Left ventricle myocardium inferior (tissue), 1 donor: ENCODE results near the gene TMPRSS13. TPM values are rescaled to one million over a fixed set of nuclear protein-coding genes. Genes with fewer than 3 reads are reported as not detected.

Source experiments
- DNase-seq: peaks from one replicate; pipeline ENCODE4 v3.0.0-alpha.2; 2020
- H3K27ac ChIP-seq: fragments of 200-600 bp; replicated peaks from 2 replicates; pipeline ENCODE4 v1.8.0; 2021
- H3K27me3 ChIP-seq: fragments of 200-600 bp; 2 replicates; pipeline ENCODE4 v1.8.0; 2021; ENCODE audit warnings: low read depth
- H3K36me3 ChIP-seq: fragments of 200-600 bp; 2 replicates; pipeline ENCODE4 v1.8.0; 2021
- H3K4me1 ChIP-seq: fragments of 200-600 bp; 2 replicates; pipeline ENCODE4 v1.8.0; 2021
- H3K4me3 ChIP-seq: fragments of 200-600 bp; 2 replicates; pipeline ENCODE4 v1.8.0; 2021; ENCODE audit warnings: mild to moderate bottlenecking, moderate library complexity
- H3K9me3 ChIP-seq: fragments of 200-600 bp; replicated peaks from 2 replicates; pipeline ENCODE4 v1.8.0; 2021
- intact Hi-C: fragments of 100-400 bp; cut with micrococcal nuclease; formaldehyde crosslinking; loops from one replicate; pipeline ENCODE4 v1.11.0; 2022
- total RNA-seq: library from RNA; stranded (reverse); fragmentation: NEBNext Ultra II Directional; extraction: Animal tissue kit (Norgen Biotek cat#: 25700); gene quantifications from one replicate; pipeline ENCODE4 v1.2.1, GENCODE V29; 2021
- TF ChIP-seq, protein P1 (sequence below): fragments of 200-600 bp; IDR thresholded peaks from 2 replicates; pipeline ENCODE4 v1.8.0; 2021; ENCODE audit warnings: antibody characterized with exemption, mild to moderate bottlenecking, borderline replicate concordance
- donor health status: DM: no; HTN: yes; CAD: no; lungs with severe emphysema.

Gene TMPRSS13
- total RNA-seq, 1 donor from 2014 or later, result not detected

DNA sequence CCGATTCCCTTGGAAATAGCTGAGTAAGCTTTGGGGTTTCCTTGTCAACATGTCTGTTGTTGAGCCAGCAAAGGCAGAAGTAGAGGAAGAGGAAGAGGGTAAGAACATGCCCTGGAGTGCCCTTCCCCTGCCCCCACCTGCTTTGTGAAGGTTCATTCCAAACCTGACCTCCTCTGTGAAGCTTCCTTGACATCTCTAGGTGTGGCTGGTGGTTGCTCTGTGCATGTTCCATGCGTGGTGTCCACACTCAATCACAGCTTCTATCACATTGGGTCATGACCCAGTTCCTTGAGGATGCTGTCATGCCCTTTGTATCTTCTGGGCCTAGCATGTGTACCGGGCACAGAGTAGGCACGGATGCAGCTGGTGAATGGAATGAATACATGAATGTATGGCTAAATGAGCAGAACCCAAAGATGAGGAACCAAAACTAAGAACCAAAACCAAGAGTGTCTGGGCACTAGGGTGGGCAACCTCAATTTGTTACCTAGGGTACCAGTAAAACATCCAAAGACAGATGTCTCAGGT, 29.0 kb downstream of the TMPRSS13 start:
- intact Hi-C loops, result loop anchor here (10.0 kb wide), 1 partner anchor 55 kb away; no protein-coding TSS in a partner anchor
- Histone ChIP-seq H3K27ac (peak overlapping the region; percentile 18), H3K36me3 (no peaks in the 10 kb centered on the region), H3K9me3 (peaks cover 2% of the 10 kb centered on the region), H3K4me3 (no peak overlapping the region), H3K4me1 (peaks cover 8% of the 10 kb centered on the region), H3K27me3 (no peaks in the 10 kb centered on the region)
- TF ChIP-seq, protein P1, sequence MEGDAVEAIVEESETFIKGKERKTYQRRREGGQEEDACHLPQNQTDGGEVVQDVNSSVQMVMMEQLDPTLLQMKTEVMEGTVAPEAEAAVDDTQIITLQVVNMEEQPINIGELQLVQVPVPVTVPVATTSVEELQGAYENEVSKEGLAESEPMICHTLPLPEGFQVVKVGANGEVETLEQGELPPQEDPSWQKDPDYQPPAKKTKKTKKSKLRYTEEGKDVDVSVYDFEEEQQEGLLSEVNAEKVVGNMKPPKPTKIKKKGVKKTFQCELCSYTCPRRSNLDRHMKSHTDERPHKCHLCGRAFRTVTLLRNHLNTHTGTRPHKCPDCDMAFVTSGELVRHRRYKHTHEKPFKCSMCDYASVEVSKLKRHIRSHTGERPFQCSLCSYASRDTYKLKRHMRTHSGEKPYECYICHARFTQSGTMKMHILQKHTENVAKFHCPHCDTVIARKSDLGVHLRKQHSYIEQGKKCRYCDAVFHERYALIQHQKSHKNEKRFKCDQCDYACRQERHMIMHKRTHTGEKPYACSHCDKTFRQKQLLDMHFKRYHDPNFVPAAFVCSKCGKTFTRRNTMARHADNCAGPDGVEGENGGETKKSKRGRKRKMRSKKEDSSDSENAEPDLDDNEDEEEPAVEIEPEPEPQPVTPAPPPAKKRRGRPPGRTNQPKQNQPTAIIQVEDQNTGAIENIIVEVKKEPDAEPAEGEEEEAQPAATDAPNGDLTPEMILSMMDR, result no peak
- DNase-seq, result no peak

DNA sequence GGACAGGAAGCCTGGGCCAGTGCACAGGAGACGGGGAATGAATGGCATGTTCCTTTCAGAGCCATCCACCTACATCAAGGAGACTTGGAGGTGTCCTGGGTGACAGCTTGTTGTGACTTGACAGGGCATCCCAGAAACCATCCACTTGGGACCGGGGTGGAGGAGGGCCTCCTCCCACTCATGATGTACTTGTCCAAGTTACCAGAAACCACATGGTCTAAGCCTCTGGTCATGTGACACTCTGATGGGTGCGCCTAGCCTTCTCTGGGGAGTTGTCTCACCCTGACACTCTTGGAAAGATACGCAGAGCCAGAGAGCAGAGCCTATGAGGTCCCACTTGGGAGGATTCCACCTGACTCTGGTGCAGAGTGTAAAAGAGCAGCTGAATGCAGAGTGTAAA, 31.1 kb downstream of the TMPRSS13 start:
- intact Hi-C loops, result no loop called here

DNA sequence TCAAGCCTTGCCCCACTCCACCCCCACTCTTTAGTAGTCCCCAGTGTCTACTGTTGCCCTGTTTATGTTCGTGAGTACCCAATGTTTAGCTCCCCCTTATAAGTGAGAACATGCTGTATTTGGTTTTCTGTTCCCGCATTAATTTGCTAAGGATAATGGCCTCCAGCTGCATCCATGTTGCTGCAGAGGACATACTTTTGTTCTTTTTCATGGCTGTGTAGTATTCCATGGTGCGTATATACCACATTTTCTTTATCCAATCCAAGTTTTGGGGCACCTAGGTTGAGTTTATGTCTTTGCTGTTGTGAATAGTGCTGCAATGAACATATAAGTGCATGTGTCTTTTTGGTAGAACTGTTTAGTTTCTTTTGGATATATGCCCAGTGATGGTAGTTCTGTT, 36.6 kb downstream of the TMPRSS13 start:
- no peaks in the 10 kb centered on the region for H3K27me3 ChIP-seq
- no peak for DNase-seq
- peaks cover 27% of the 10 kb centered on the region for H3K9me3 ChIP-seq
- no peaks in the 10 kb centered on the region for H3K36me3 ChIP-seq
- H3K4me3 ChIP-seq, result no peak overlapping the region
- H3K4me1 ChIP-seq, result no peaks in the 10 kb centered on the region
- TF ChIP-seq, protein P1, result no peak
- H3K27ac ChIP-seq, result no peak overlapping the region
- intact Hi-C loops, result no loop called here

More for the DNA sequence above, 31.1 kb downstream of the TMPRSS13 start:
- H3K9me3 ChIP-seq, result peaks cover 14% of the 10 kb centered on the region
- TF ChIP-seq, protein P1, result no peak
- no peak overlapping the region for H3K4me3 ChIP-seq
- no peaks in the 10 kb centered on the region for H3K27me3 ChIP-seq
- H3K27ac ChIP-seq, result no peak overlapping the region
- DNase-seq, result no peak
- peaks cover 8% of the 10 kb centered on the region for H3K4me1 ChIP-seq
- no peaks in the 10 kb centered on the region for H3K36me3 ChIP-seq

DNA sequence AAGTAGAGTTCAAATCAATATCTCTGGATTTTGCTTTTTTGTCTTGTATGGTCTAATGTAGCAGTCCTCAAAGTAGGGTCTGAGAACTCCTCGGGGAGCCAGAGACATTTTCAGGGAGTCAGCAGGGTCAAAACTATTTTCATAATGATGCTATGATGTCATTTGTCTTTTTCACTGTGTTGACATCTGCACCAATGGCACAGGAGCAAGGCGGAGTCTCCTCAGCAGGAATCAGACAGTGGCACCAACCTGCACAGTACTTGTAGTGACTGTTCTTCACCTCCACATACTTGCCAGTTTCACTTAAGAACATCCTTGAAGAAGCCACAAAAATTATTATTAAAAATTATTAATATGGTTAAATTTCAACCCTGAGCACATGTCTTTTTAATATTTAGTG, 37.8 kb downstream of the TMPRSS13 start:
- H3K27me3 ChIP-seq, result no peaks in the 10 kb centered on the region
- H3K9me3 ChIP-seq, result peaks cover 27% of the 10 kb centered on the region
- TF ChIP-seq, protein P1, result no peak
- intact Hi-C loops, result no loop called here
- DNase-seq, result no peak
- H3K4me3 ChIP-seq, result no peak overlapping the region
- no peaks in the 10 kb centered on the region for H3K36me3 ChIP-seq
- no peak overlapping the region for H3K27ac ChIP-seq
- H3K4me1 ChIP-seq, result peaks cover 6% of the 10 kb centered on the region

DNA sequence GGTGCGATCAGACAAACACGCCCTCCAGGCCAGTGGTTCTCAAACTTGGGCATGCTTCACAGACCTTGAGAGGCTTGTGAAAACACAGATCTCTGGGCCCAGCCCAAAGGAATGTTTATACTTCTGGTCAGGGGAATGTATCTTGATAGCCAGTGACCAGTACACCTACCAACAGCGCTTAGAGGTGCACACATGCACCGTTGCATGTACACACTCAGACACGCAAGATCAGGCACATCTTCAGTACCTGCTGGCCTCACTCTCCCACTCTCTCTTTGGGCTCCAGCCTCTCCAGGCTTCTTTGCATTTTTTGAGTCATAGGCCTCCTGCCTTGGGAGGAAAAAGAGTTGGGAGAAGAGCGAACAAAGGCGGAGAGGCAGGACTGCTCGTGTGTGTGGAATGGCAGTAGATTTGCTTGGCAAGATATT, 41.0 kb downstream of the TMPRSS13 start:
- peaks cover 13% of the 10 kb centered on the region for H3K9me3 ChIP-seq
- no peaks in the 10 kb centered on the region for H3K36me3 ChIP-seq
- DNase-seq, result no peak
- no peak overlapping the region for H3K4me3 ChIP-seq
- TF ChIP-seq, protein P1, result no peak
- H3K27ac ChIP-seq, result no peak overlapping the region
- intact Hi-C loops, result no loop called here
- H3K27me3 ChIP-seq, result no peaks in the 10 kb centered on the region
- H3K4me1 ChIP-seq, result peaks cover 25% of the 10 kb centered on the region
